Aorta (tissue), 5 donors: Measurements from ENCODE around the gene SULF2. TPM values are rescaled to one million over a fixed set of nuclear protein-coding genes. Genes with fewer than 3 reads are reported as not detected.
A peak's percentile ranks its signal among the peaks of the same experiment; 100 is the strongest.

Experiments used
- ATAC-seq: fragments of 200-7000 bp; cut with Tn5 transposase; one replicate; pipeline ENCODE4 v1.9.1; 2022; ENCODE audit warnings: moderate library complexity; ENCODE audit not compliant: low FRiP score
- DNase-seq, 2 donors: peaks; one replicate each; pipeline ENCODE4 v3.0.0-alpha.2; 2020
- H3K27ac ChIP-seq, 2 donors: one replicate each; pipeline ENCODE4 v1.5.1; 2013; ENCODE audit warnings: low read length in 2 of 2, mild to moderate bottlenecking in 2 of 2, moderate library complexity in 2 of 2, control low read depth in 1 of 2, inconsistent platforms in 1 of 2, low read depth in 1 of 2
- H3K27me3 ChIP-seq, 2 donors: one replicate each; pipeline ENCODE4 v1.6.1; 2013; ENCODE audit warnings: control low read depth in 1 of 2, low read length in 1 of 2, mild to moderate bottlenecking in 1 of 2, moderate library complexity in 1 of 2; ENCODE audit not compliant: insufficient read depth in 2 of 2, control insufficient read depth in 1 of 2
- H3K36me3 ChIP-seq, 2 donors: one replicate each; pipeline ENCODE4 v1.6.1; 2013; ENCODE audit warnings: control low read depth in 1 of 2, low read length in 1 of 2, mild to moderate bottlenecking in 1 of 2; ENCODE audit not compliant: insufficient read depth in 2 of 2, control insufficient read depth in 1 of 2
- H3K4me1 ChIP-seq, 2 donors: one replicate each; pipeline ENCODE4 v1.6.1; 2013; ENCODE audit warnings: low read length in 2 of 2, control low read depth in 1 of 2, mild to moderate bottlenecking in 1 of 2, moderate library complexity in 1 of 2; ENCODE audit not compliant: insufficient read depth in 2 of 2, control insufficient read depth in 1 of 2
- H3K4me3 ChIP-seq, 2 donors: one replicate each; pipeline ENCODE4 v1.5.1; 2013; ENCODE audit warnings: low read length in 2 of 2, control low read depth in 1 of 2, mild to moderate bottlenecking in 1 of 2
- H3K9me3 ChIP-seq: one replicate; pipeline ENCODE4 v1.6.1; 2013; ENCODE audit warnings: mild to moderate bottlenecking, low read length; ENCODE audit not compliant: control insufficient read depth
- WGBS, 2 donors: extraction: QIAGEN DNeasy Blood & Tissue Kit; methylation state at CpG; one replicate each; pipeline ENCODE4 v1.1.7; 2013; 5-methylcytosine and 5-hydroxymethylcytosine counted together
- intact Hi-C, 2 donors: fragments of 100-400 bp; cut with DNase I; formaldehyde crosslinking; loops; one replicate each; pipeline versions ENCODE4 v1.14.2 to v1.15.0; 2022
- polyA plus RNA-seq, 2 donors: library from polyadenylated mRNA; stranded (reverse); fragments of 200-250 nt; gene quantifications; one replicate each; pipeline ENCODE4 v1.2.3, GENCODE V29; 2013
- total RNA-seq, 2 donors: library from RNA; stranded (reverse); fragmentation: NEBNext Ultra II Directional; extraction: Animal tissue kit (Norgen Biotek cat#: 25700); gene quantifications; one replicate each; pipeline ENCODE4 v1.2.1, GENCODE V29; 2021
- donor health status: healthy with polysubstance abuse.
- donor health status: Bipolar disorder and iron deficiency.
- donor health status: DM: no; HTN: no; CAD: no.
- donor health status: DM: no; HTN: no; CAD: no.
- donor health status: DM: yes; HTN: yes; CAD: no.

SULF2 gene
- total and polyA plus RNA-seq, 4 donors = 17.7 to 145 (median 64.7) TPM

DNA sequence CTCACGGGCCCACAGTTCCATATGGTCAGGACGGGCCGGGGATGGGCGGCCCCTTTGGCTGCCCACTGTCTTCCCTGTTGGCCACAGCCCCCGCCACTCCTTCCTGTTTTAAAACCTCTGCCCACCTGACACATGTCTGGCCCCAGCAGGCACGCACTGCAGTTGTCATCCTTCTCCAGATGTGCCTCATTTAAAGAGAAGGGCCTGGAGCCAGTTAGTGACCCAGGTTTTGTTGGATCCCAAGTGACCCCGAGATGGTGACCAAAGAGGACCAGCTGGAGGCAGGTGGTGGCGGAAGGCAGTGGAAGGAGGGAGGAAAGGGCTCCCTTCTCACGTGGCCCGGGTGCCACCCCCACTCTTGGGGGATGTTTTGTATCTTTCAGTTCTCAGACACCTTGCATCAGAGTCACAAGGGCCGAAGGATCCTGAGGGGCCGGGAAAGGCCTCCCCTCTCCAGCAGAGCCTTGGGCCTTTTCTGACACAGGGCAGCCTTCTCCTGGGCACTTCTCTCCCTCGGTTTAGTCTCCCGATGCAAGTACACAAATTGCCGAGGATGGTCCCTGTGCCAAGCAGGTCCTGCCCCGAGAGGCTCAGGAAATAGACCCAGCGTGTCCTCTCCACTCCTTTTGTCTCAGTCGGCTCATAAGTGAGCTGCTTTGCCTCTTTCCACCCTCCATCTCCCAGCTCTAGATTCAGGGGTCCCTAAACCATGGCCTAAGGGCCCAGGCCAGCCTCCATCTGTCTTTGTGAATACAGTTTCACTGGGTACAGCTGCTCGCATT lies 117.6 kb downstream of the SULF2 start:
- intact Hi-C loops = no loop called here
- no peak overlapping the region for H3K4me3 ChIP-seq
- H3K9me3 ChIP-seq = no peaks in the 10 kb centered on the region
- DNase-seq (no peak), ATAC-seq (no peak)
- 80 to 84% methylated on average over 19 of the region's 19 CpGs for WGBS, 2 donors
- H3K27me3 ChIP-seq = no peaks in the 10 kb centered on the region
- H3K36me3 ChIP-seq = no peaks in the 10 kb centered on the region
- H3K4me1 ChIP-seq = no peaks in the 10 kb centered on the region
- no peak overlapping the region for H3K27ac ChIP-seq

GRCh38 chr20:47667086-47667485 lies 118.2 kb downstream of the SULF2 start:
- no peak for DNase-seq
- 80 to 93% methylated on average over 5 of the region's 5 CpGs for WGBS, 2 donors
- Histone ChIP-seq H3K4me1 (no peaks in the 10 kb centered on the region), H3K36me3 (no peaks in the 10 kb centered on the region), H3K27me3 (no peaks in the 10 kb centered on the region), H3K27ac (no peak overlapping the region), H3K9me3 (no peaks in the 10 kb centered on the region), H3K4me3 (no peak overlapping the region)
- ATAC-seq = no peak
- intact Hi-C loops = no loop called here

- ATAC-seq (no peak), DNase-seq (no peak)
- Histone ChIP-seq H3K36me3 (no peaks in the 10 kb centered on the region), H3K27ac (no peak overlapping the region), H3K27me3 (no peaks in the 10 kb centered on the region), H3K4me3 (no peak overlapping the region), H3K4me1 (no peaks in the 10 kb centered on the region), H3K9me3 (no peaks in the 10 kb centered on the region)
- WGBS, 2 donors = 91 to 95% methylated on average over 19 of the region's 19 CpGs
- intact Hi-C loops = no loop called here
Measured at GRCh38 chr20:47666304-47666703, 119.0 kb downstream of the SULF2 start.

DNA sequence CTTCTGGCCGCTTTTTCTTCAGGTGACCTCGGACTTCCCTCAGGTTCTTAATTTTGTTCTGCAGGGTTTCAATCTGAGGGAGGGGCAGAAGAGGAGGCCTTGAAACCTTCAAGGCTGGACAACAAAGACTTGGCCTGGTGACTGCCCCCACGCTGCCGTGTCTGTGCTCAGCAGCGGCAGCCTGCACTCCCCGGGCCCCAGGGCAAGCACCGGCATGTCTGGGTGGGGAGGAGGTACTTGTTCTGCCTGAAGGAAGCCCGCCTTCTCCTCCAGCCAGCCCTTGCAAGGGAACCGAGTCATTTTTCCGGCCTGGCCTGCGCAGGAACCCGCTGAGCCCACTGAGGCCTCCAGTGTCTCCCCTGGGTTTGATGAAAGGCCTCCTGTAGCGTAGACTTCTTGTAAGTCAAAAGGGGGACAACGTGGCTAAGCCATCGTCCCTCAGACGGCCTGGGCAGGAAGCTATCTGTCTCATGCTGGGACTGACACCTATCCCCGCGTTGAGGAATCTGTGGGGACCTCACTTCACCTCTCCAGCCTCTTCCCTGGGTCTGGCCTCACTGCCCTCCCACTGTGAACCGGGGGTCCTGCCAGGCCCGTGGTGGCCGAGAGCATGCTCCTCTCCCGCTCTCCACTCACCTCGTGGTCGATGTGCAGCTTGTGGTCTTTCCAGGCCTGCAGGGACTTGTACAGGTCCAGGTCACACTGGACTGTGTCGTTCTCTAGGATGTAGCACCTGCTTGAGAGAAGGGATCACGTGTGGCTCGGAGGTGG lies 119.9 kb downstream of the SULF2 start:
- no peak for DNase-seq

DNA sequence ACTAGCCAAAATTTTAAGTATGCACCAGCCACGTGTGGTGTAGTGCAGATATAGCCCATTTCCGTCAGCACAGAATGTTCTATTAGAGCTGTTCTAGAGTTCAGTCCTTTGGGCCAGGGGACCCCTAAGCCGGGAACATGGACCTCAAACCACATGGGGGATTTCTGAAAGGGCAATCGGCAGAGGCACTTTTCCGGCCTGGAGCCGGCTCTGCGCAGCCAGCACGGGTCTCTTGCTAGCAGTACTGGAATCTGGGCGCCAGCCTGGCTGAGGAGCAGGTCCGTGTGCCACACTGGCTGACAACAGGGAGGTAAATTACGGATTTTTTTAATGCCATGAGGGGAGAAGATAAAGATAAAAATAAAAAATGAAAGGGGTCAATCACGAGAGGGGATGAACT lies 120.5 kb downstream of the SULF2 start:
- Histone ChIP-seq H3K36me3 (no peaks in the 10 kb centered on the region), H3K27me3 (no peaks in the 10 kb centered on the region), H3K4me1 (no peaks in the 10 kb centered on the region), H3K27ac (no peak overlapping the region), H3K9me3 (no peaks in the 10 kb centered on the region), H3K4me3 (no peak overlapping the region)
- DNase-seq (no peak), ATAC-seq (no peak)
- intact Hi-C loops = loop anchor here (1.0 to 5.0 kb wide), 3 partner anchors 123 to 958 kb away; partner anchors contain the start of gene SULF2 (in 1 of the 2)
- 81% methylated on average over 12 of the region's 12 CpGs for WGBS, 2 donors

More for the DNA sequence above, 119.9 kb downstream of the SULF2 start:
- Histone ChIP-seq H3K4me1 (no peaks in the 10 kb centered on the region), H3K27ac (no peak overlapping the region), H3K9me3 (no peaks in the 10 kb centered on the region), H3K4me3 (no peak overlapping the region), H3K36me3 (no peaks in the 10 kb centered on the region), H3K27me3 (no peaks in the 10 kb centered on the region)
- WGBS, 2 donors = 87 to 89% methylated on average over 27 of the region's 27 CpGs
- intact Hi-C loops = no loop called here
- ATAC-seq = no peak

DNA sequence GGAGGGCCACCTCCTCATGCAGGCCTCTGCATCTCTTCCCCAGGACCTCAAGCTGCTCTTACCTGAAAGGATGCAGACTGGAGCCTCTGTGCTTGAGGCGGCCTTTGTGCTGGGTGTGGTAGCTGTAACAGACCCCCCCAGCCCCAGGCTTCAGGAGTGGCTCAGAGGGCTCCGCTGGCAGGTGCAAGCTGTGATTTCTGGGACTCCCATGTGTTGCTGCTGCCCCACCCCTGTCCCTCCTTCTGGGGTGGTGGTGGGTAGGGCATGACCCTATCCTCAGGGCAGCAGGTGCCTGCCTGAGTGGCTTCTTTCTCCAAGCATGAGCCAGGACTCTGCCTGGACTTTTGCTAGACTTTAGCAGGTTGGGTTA lies 121.2 kb downstream of the SULF2 start:
- intact Hi-C loops = loop anchor here (1.0 to 5.0 kb wide), 3 partner anchors 123 to 958 kb away; partner anchors contain the start of gene SULF2 (in 1 of the 2)
- no peaks in the 10 kb centered on the region for H3K4me1 ChIP-seq
- H3K27me3 ChIP-seq = no peaks in the 10 kb centered on the region
- H3K36me3 ChIP-seq = peaks cover 0 to 2% of the 10 kb centered on the region in 2 donors
- ATAC-seq = peak; percentile 1
- no peaks in the 10 kb centered on the region for H3K9me3 ChIP-seq
- no peak overlapping the region for H3K4me3 ChIP-seq
- WGBS, 2 donors = 85 to 90% methylated on average over 2 of the region's 2 CpGs
- DNase-seq = no peak
- H3K27ac ChIP-seq = no peak overlapping the region

DNA sequence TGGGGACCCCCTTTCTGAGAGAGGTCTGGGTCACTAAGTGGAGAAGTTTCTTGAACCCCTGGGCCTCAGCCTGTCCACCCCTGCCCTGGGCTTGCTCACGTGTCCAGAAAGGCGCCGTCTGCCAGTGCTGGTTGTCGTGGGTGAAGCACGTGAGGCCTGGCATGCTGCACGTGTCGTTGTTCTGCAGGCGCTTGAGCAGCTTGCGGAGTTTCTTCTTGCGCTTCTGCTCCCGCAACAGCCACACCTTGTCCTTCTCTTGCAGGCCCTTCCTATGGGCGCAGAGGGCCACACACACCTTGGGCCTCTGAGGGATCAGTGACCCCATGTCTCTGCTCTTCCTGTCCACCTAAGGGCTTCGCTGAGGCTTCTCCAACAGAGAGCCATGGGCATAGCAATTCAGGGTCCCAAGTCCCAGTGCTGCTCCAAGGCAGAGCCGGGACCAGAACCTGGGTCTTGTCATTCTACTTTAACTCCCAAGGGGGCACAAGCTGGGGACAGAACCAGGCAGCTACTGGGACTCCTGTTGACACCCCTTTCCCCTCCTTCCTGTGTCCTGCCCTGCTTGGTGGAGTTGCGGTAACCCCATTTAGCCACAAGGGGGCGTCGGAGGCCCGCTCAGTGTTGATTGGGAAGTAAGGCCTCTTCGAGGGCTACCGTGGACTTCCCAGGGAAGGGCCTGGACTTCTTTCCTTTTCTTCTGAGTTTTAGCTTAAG lies 121.8 kb downstream of the SULF2 start:
- peak; percentile 90 for ATAC-seq
- WGBS, 2 donors = 36 to 39% methylated on average over 20 of the region's 20 CpGs
- intact Hi-C loops = loop anchor here (1.0 to 5.0 kb wide), 3 partner anchors 124 to 959 kb away; partner anchors contain the start of gene SULF2 (in 1 of the 2)
- no peak overlapping the region for H3K4me3 ChIP-seq
- DNase-seq = peak; percentile 81 to 93
- no peak overlapping the region for H3K27ac ChIP-seq
- peaks cover 0 to 2% of the 10 kb centered on the region in 2 donors for H3K36me3 ChIP-seq
- H3K27me3 ChIP-seq = no peaks in the 10 kb centered on the region
- no peaks in the 10 kb centered on the region for H3K4me1 ChIP-seq
- no peaks in the 10 kb centered on the region for H3K9me3 ChIP-seq

- H3K4me1 ChIP-seq = no peaks in the 10 kb centered on the region
- ATAC-seq (no peak), DNase-seq (no peak)
- no peaks in the 10 kb centered on the region for H3K9me3 ChIP-seq
- no peak overlapping the region for H3K27ac ChIP-seq
- no peaks in the 10 kb centered on the region for H3K27me3 ChIP-seq
- WGBS, 2 donors = 62 to 63% methylated on average over 16 of the region's 16 CpGs
- no peak overlapping the region for H3K4me3 ChIP-seq
- H3K36me3 ChIP-seq = peaks cover 0 to 2% of the 10 kb centered on the region in 2 donors
- intact Hi-C loops = loop anchor here (5.0 kb wide), 2 partner anchors 125 to 960 kb away; partner anchors contain the start of gene SULF2 (in 1 of the 2)
Measured at GRCh38 chr20:47662483-47663353, 122.6 kb downstream of the SULF2 start.
